Nephron (organoid): ENCODE data around the gene TSPAN33.
"Not testable (repeated sequence)": the region's sequence is repeated elsewhere in the genome, so short reads cannot be mapped to it uniquely, and the experiment has no call there.

Experiments
- H3K27ac Mint-ChIP-seq, 3 experiments: 2 replicates each; pipeline ENCODE4 v1.8.0; 2020; ENCODE audit warnings: mixed read lengths in 3 of 3, mild to moderate bottlenecking in 2 of 3, moderate library complexity in 1 of 3
- H3K27me3 Mint-ChIP-seq: 2 replicates; pipeline ENCODE4 v1.8.0; 2021; ENCODE audit warnings: low read depth, mild to moderate bottlenecking, moderate library complexity, mixed read lengths
- H3K36me3 Mint-ChIP-seq: 2 replicates; pipeline ENCODE4 v1.8.0; 2020; ENCODE audit warnings: low read depth, mixed read lengths
- H3K4me1 Mint-ChIP-seq: 2 replicates; pipeline ENCODE4 v1.8.0; 2020; ENCODE audit warnings: mixed read lengths
- H3K4me3 Mint-ChIP-seq, 3 experiments: 2 replicates each; pipeline ENCODE4 v1.8.0; 2020; ENCODE audit warnings: mild to moderate bottlenecking in 3 of 3, mixed read lengths in 3 of 3, moderate library complexity in 2 of 3
- H3K9me3 Mint-ChIP-seq: 2 replicates; pipeline ENCODE4 v1.8.0; 2020; ENCODE audit warnings: mixed read lengths
- CTCF ChIP-seq, 3 experiments: fragments of 200-600 bp; sonication (generic); IDR thresholded peaks; one replicate each; pipeline ENCODE4 v1.5.0; 2021; ENCODE audit warnings: antibody characterized with exemption in 3 of 3; ENCODE audit not compliant: unreplicated experiment in 3 of 3

The TSPAN33 gene

GRCh38 chr7:129210256-129210988 is 65.9 kb downstream of the TSPAN33 start:
- Mint-ChIP-seq H3K9me3 (no peaks in the 10 kb centered on the region), H3K27me3 (no peaks in the 10 kb centered on the region), H3K36me3 (peaks cover 70% of the 10 kb centered on the region), H3K4me3 (no peak overlapping the region), H3K27ac (no peak overlapping the region), H3K4me1 (peaks cover 5% of the 10 kb centered on the region)
- TF ChIP-seq CTCF (IDR thresholded peaks at IDR 0.05; ENCODE audit: unreplicated experiment in 3 of 3) = peak; percentile 71 to 80 (median 79)

- H3K9me3 Mint-ChIP-seq = no peaks in the 10 kb centered on the region
- H3K27ac Mint-ChIP-seq = no peak overlapping the region
- no peak for TF ChIP-seq CTCF (IDR thresholded peaks at IDR 0.05; ENCODE audit: unreplicated experiment in 3 of 3)
- peaks cover 5% of the 10 kb centered on the region for H3K4me1 Mint-ChIP-seq
- no peaks in the 10 kb centered on the region for H3K27me3 Mint-ChIP-seq
- H3K4me3 Mint-ChIP-seq = no peak overlapping the region
- H3K36me3 Mint-ChIP-seq = peaks cover 69% of the 10 kb centered on the region
Observed at GRCh38 chr7:129210989-129211312, 66.4 kb downstream of the TSPAN33 start.

- Mint-ChIP-seq H3K27me3 (no peaks in the 10 kb centered on the region), H3K9me3 (peaks cover 1% of the 10 kb centered on the region), H3K36me3 (peaks cover 72% of the 10 kb centered on the region), H3K4me3 (no peak overlapping the region), H3K27ac (no peak overlapping the region), H3K4me1 (peaks cover 5% of the 10 kb centered on the region)
- TF ChIP-seq CTCF (IDR thresholded peaks at IDR 0.05; ENCODE audit: unreplicated experiment in 3 of 3) = no peak
Observed at GRCh38 chr7:129212126-129212525, 67.6 kb downstream of the TSPAN33 start.

- TF ChIP-seq CTCF (IDR thresholded peaks at IDR 0.05; ENCODE audit: unreplicated experiment in 3 of 3) = no peak
- no peaks in the 10 kb centered on the region for H3K27me3 Mint-ChIP-seq
- no peak overlapping the region for H3K4me3 Mint-ChIP-seq
- H3K4me1 Mint-ChIP-seq = peaks cover 5% of the 10 kb centered on the region
- peaks cover 69% of the 10 kb centered on the region for H3K36me3 Mint-ChIP-seq
- no peak overlapping the region for H3K27ac Mint-ChIP-seq
- H3K9me3 Mint-ChIP-seq = peaks cover 3% of the 10 kb centered on the region
Observed at GRCh38 chr7:129212596-129212995, 68.1 kb downstream of the TSPAN33 start.

- Mint-ChIP-seq H3K4me3 (no peak overlapping the region), H3K27me3 (no peaks in the 10 kb centered on the region), H3K36me3 (peaks cover 70% of the 10 kb centered on the region), H3K27ac (peak overlapping the region; percentile 17 to 54 (median 20)), H3K9me3 (peaks cover 3% of the 10 kb centered on the region), H3K4me1 (peaks cover 5% of the 10 kb centered on the region)
- TF ChIP-seq CTCF (IDR thresholded peaks at IDR 0.05; ENCODE audit: unreplicated experiment in 3 of 3) = no peak
Observed at GRCh38 chr7:129213828-129214227, 69.3 kb downstream of the TSPAN33 start.

GRCh38 chr7:129215691-129216090 is 71.2 kb downstream of the TSPAN33 start:
- H3K4me3 Mint-ChIP-seq, H3K27ac Mint-ChIP-seq, H3K9me3 Mint-ChIP-seq, H3K4me1 Mint-ChIP-seq, H3K27me3 Mint-ChIP-seq: not testable (repeated sequence)
- peaks cover 54% of the 10 kb centered on the region for H3K36me3 Mint-ChIP-seq

GRCh38 chr7:129216101-129216715 is 71.7 kb downstream of the TSPAN33 start:
- H3K27me3 Mint-ChIP-seq, H3K4me3 Mint-ChIP-seq, H3K4me1 Mint-ChIP-seq, H3K9me3 Mint-ChIP-seq: not testable (repeated sequence)
- Mint-ChIP-seq H3K36me3 (peaks cover 51% of the 10 kb centered on the region), H3K27ac (peak overlapping the region in 1 of 3 experiments; percentile 66)

- not testable (repeated sequence) for H3K27me3 Mint-ChIP-seq, H3K4me3 Mint-ChIP-seq, H3K4me1 Mint-ChIP-seq, H3K9me3 Mint-ChIP-seq
- peaks cover 46% of the 10 kb centered on the region for H3K36me3 Mint-ChIP-seq
- peak overlapping the region in 1 of 3 experiments; percentile 66 for H3K27ac Mint-ChIP-seq
Observed at GRCh38 chr7:129216821-129217416, 72.4 kb downstream of the TSPAN33 start.
